Testis (tissue), 3 donors: ENCODE results near the gene CLEC16A. TPM values are rescaled to one million over a fixed set of nuclear protein-coding genes. Genes with fewer than 3 reads are reported as not detected.

Experiments
- DNase-seq: peaks from one replicate; pipeline ENCODE4 v3.0.0-alpha.2; 2019
- H3K27ac ChIP-seq, 2 donors: fragments of 200-600 bp; sonication (generic); one replicate each; pipeline ENCODE4 v1.5.1; 2019
- H3K27me3 ChIP-seq: fragments of 200-600 bp; sonication (generic); one replicate; pipeline ENCODE4 v1.5.1; 2019
- H3K36me3 ChIP-seq: fragments of 200-600 bp; sonication (generic); one replicate; pipeline ENCODE4 v1.5.1; 2017; ENCODE audit warnings: low read depth; ENCODE audit errors: missing control alignments
- H3K4me1 ChIP-seq: fragments of 200-600 bp; sonication (generic); one replicate; pipeline ENCODE4 v1.5.1; 2019
- H3K4me3 ChIP-seq, 2 donors: fragments of 200-600 bp; sonication (generic); one replicate each; pipeline ENCODE4 v1.5.1; 2017 to 2019
- H3K9me3 ChIP-seq: fragments of 200-600 bp; sonication (generic); one replicate; pipeline ENCODE4 v1.5.1; 2017
- POLR2A ChIP-seq: fragments of 450-650 bp; IDR thresholded peaks from one replicate; pipeline ENCODE4 v1.6.1; 2017; ENCODE audit warnings: antibody characterized with exemption, mild to moderate bottlenecking, moderate library complexity
- WGBS, 2 donors: methylation state at CpG; one replicate each; pipeline ENCODE4 v1.1.5; 2018; 5-methylcytosine and 5-hydroxymethylcytosine counted together
- intact Hi-C: fragments of 100-400 bp; cut with DNase I; formaldehyde crosslinking; loops from one replicate; pipeline ENCODE4 v1.15.1; 2023; ENCODE audit warnings: low total_unique reads
- polyA plus RNA-seq: library from polyadenylated mRNA; stranded (reverse); fragments of 350-450 nt; fragmentation: Illumina TruSeq; extraction: RNeasy Lipid Tissue Mini Kit (QIAGEN cat#74804); gene quantifications from one replicate; pipeline ENCODE4 v1.2.3, GENCODE V29; 2014; ENCODE audit warnings: low read depth, low replicate concordance; ENCODE audit not compliant: insufficient read depth
- total RNA-seq, 2 donors: library from RNA; depleted of rRNA; stranded (reverse); fragments of >200 nt; gene quantifications; one replicate each; pipeline ENCODE4 v1.2.3, GENCODE V29; 2016
- TF ChIP-seq, protein P1 (sequence below), 3 experiments: fragments of 450-650 bp in 2 of 3; fragments of 200-600 bp in 1 of 3; sonication (generic) in 1 of 3; IDR thresholded peaks; one replicate each; pipeline ENCODE4 v1.5.1; 2016 to 2019; ENCODE audit warnings: antibody characterized with exemption in 3 of 3, mild to moderate bottlenecking in 2 of 3, moderate library complexity in 1 of 3

Gene CLEC16A
- total and polyA plus RNA-seq, 3 donors from 2014 or later: 93.9 to 126 (median 122) TPM

DNA sequence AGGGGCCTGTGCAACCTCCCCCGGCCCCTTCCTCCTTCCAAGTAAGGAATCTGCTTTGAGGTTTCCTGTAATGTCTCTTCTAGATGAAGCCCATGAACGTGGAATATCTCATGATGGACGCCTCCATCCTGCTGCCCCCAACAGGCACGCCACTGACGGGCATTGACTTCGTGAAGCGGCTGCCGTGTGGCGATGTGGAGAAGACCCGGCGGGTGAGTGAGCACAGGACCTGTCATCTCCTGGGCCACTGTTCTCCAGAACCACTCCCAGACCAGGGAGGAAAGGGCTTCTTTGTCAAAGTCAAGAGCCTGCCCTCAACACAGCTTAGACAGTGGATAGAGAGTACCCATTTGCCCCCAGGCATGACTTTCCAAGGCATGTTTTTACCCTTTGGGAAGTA lies 107.1 kb downstream of the CLEC16A start:
- H3K9me3 ChIP-seq: no peaks in the 10 kb centered on the region
- H3K4me1 ChIP-seq: peaks cover 9% of the 10 kb centered on the region
- no peak for TF ChIP-seq POLR2A
- TF ChIP-seq, protein P1, sequence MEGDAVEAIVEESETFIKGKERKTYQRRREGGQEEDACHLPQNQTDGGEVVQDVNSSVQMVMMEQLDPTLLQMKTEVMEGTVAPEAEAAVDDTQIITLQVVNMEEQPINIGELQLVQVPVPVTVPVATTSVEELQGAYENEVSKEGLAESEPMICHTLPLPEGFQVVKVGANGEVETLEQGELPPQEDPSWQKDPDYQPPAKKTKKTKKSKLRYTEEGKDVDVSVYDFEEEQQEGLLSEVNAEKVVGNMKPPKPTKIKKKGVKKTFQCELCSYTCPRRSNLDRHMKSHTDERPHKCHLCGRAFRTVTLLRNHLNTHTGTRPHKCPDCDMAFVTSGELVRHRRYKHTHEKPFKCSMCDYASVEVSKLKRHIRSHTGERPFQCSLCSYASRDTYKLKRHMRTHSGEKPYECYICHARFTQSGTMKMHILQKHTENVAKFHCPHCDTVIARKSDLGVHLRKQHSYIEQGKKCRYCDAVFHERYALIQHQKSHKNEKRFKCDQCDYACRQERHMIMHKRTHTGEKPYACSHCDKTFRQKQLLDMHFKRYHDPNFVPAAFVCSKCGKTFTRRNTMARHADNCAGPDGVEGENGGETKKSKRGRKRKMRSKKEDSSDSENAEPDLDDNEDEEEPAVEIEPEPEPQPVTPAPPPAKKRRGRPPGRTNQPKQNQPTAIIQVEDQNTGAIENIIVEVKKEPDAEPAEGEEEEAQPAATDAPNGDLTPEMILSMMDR (IDR thresholded peaks at IDR 0.05): no peak
- H3K36me3 ChIP-seq: no peaks in the 10 kb centered on the region
- no peak overlapping the region for H3K4me3 ChIP-seq
- H3K27me3 ChIP-seq: no peaks in the 10 kb centered on the region
- intact Hi-C loops: no loop called here
- H3K27ac ChIP-seq: no peak overlapping the region
- WGBS, 2 donors: 97% methylated on average over 11 of the region's 11 CpGs
- no peak for DNase-seq

DNA sequence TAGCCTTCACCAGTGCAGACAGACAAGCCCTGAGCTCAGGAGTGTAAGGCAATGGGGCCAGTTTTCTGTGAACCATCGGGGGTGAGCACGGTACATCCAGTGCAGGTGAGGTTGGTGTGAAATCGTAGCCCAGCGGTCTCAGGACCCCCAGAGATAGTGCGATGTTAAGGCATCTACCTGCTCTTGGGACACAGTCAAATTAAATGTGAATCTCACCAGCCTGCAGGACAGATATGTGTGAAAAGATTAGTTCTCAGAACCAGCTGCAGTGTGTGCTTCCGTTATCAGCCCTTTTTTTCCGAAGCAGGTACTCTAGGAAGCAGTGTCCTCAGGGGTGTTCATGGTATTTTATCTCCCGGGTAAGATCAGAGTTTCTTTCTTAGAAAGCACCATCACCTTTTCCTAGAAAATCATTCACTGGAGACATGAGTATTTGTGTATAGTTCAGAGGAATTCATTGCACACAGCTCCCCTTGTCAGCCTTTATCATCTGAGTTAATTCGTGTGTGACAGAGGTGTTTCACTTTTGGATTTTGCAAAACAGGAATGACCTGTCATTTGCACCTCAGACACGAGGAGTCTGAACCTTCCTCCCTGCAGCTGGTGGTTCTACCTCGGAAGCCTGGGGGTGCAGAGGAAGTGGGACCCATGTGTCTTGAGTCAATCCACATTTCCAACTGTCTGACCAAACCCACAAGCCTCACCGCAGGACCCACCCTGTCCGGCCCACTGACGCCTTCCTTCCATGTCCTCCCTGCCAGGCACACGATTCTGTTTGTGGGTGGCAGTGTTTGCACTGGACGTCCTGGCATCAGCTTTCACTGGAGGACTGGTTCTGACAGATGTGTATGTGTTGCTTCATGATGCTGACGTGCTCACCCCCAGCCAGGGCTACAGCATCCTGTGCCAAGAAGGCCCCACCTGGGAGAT lies 107.8 kb downstream of the CLEC16A start:
- intact Hi-C loops: no loop called here
- H3K4me3 ChIP-seq: no peak overlapping the region
- 91 to 94% methylated on average over 17 of the region's 17 CpGs for WGBS, 2 donors
- H3K9me3 ChIP-seq: no peaks in the 10 kb centered on the region
- TF ChIP-seq POLR2A: no peak
- TF ChIP-seq, protein P1 (IDR thresholded peaks at IDR 0.05): no peak
- no peaks in the 10 kb centered on the region for H3K36me3 ChIP-seq
- H3K4me1 ChIP-seq: peaks cover 14% of the 10 kb centered on the region
- no peak for DNase-seq
- H3K27me3 ChIP-seq: no peaks in the 10 kb centered on the region
- no peak overlapping the region for H3K27ac ChIP-seq

DNA sequence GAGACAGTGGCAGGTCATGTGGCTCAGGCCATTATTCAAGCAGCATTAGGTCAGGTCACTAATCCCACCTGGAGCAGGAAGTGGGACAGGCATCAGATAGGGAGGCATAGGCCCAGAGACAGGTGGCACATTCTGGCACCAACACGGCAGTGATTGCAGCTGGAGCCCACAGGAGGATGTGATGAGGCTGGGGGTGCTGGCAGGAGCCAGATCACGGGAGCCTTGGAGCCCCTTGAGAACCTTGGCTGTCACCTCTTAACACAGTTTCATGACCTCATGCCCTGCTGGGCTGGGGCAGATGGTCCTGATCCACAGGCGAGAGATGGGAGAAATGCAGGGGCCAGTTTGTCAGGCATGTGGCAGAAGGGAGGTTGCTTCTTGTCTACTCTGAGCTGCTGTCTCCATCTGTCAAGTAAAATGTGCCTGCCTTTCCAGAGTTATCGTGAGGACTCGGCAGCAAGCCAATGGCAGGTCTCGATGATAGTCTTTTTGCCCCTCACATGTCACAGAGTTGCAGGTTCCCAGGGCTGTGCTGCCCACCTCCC lies 109.6 kb downstream of the CLEC16A start:
- intact Hi-C loops: no loop called here
- Histone ChIP-seq H3K4me1 (peaks cover 23% of the 10 kb centered on the region), H3K27me3 (no peaks in the 10 kb centered on the region), H3K27ac (no peak overlapping the region), H3K9me3 (no peaks in the 10 kb centered on the region), H3K36me3 (no peaks in the 10 kb centered on the region), H3K4me3 (no peak overlapping the region)
- WGBS, 2 donors: 82 to 88% methylated on average over 5 to 6 of the region's 6 CpGs
- DNase-seq: no peak
- TF ChIP-seq, protein P1 (IDR thresholded peaks at IDR 0.05): no peak
- no peak for TF ChIP-seq POLR2A

DNA sequence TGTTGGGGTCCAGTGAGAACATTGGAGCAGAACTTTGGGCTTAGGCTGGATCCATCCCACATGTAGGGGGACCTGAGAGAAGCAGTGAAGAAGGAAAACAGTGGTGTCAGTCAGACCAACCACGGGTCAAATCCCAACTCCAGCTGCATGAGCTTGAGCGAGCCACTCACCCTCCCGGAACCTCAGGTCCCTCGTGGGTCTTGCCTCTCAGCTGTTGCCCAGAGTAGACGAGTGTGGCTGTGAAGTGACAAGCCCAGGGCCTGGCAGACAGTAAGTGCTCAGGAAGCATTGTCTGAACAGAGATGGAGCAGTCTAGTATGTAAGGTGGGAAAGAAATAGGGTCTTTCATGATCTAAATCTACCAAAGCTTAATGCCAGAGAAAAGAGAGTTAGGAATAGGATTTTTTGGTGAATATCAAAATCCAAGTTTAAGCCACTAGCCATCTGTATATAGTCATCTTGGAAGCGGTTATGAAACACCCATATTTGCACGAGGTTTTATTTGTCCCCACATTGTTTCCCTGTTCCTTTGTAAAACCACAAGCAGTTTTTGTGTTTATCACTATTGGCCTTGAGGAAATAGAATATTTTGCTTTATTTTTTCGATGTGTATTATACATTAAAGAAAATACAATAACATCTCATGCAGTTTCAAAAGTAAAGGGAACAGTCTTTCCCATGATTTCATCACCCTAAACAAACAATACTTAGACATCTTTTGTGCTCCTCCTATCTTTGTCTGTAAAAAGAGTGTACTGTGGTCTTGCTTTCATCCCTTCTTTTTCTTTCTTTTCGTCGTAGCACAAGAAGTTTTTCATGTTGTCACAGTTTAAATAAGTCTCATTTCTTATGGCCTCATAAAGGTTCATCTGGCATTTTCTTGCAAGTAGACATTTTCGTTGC lies 112.0 kb downstream of the CLEC16A start:
- TF ChIP-seq, protein P1 (IDR thresholded peaks at IDR 0.05): no peak
- TF ChIP-seq POLR2A: no peak
- H3K4me3 ChIP-seq: no peak overlapping the region
- no peaks in the 10 kb centered on the region for H3K36me3 ChIP-seq
- H3K4me1 ChIP-seq: peaks cover 23% of the 10 kb centered on the region
- intact Hi-C loops: no loop called here
- H3K27ac ChIP-seq: peak overlapping the region in 1 of 2 donors; percentile 22
- WGBS, 2 donors: 55 to 65% methylated on average over 11 of the region's 11 CpGs
- no peaks in the 10 kb centered on the region for H3K27me3 ChIP-seq
- DNase-seq: no peak
- H3K9me3 ChIP-seq: no peaks in the 10 kb centered on the region
